Common myeloid progenitor, CD34-positive (primary cell): ENCODE measurements around the gene XRCC1.

Source experiments
- CTCF ChIA-PET: fragments of 350-600 bp; sonication (Branson Sonifier 250); formaldehyde crosslinking; loops from one replicate; lab custom pipeline; 2021; ENCODE audit warnings: antibody characterized with exemption; lab: Charles Lee
- POLR2A ChIA-PET: fragments of 350-600 bp; sonication (Branson Sonifier 250); formaldehyde crosslinking; loops from one replicate; lab custom pipeline; 2021; ENCODE audit warnings: antibody characterized with exemption; lab: Charles Lee
- DNase-seq, 3 donors: peaks; one replicate each; pipeline versions ENCODE4 v3.0.0 to v3.0.0-alpha.2; 2013
- H3K27ac ChIP-seq, 2 experiments: 1 replicate in 1 of 2; 2 replicates in 1 of 2; pipeline ENCODE4 v1.7.0; 2013; ENCODE audit warnings: inconsistent platforms in 2 of 2, low read length in 2 of 2, mild to moderate bottlenecking in 2 of 2, low read depth in 1 of 2, moderate library complexity in 1 of 2; ENCODE audit not compliant: severe bottlenecking in 2 of 2, insufficient read depth in 1 of 2, poor library complexity in 1 of 2
- H3K27me3 ChIP-seq, 5 experiments: replicated peaks in 2 of 5; 1 replicate in 3 of 5; 2 replicates in 2 of 5; pipeline versions ENCODE4 v1.6.1 to v1.7.0; 2013; ENCODE audit warnings: low read length in 4 of 5, mild to moderate bottlenecking in 2 of 5, moderate library complexity in 2 of 5, inconsistent platforms in 1 of 5; ENCODE audit not compliant: insufficient read depth in 5 of 5, control insufficient read depth in 4 of 5
- H3K36me3 ChIP-seq, 4 experiments: 1 replicate in 2 of 4; 2 replicates in 2 of 4; pipeline versions ENCODE4 v1.6.1 to v1.7.0; 2013; ENCODE audit warnings: low read length in 3 of 4, control low read depth in 1 of 4, mild to moderate bottlenecking in 1 of 4; ENCODE audit not compliant: control insufficient read depth in 4 of 4, insufficient read depth in 4 of 4
- H3K4me1 ChIP-seq, 4 experiments: 1 replicate in 3 of 4; 2 replicates in 1 of 4; pipeline versions ENCODE4 v1.6.1 to v1.7.1; 2013; ENCODE audit warnings: low read length in 3 of 4, mild to moderate bottlenecking in 3 of 4, control low read depth in 1 of 4, inconsistent platforms in 1 of 4, moderate library complexity in 1 of 4; ENCODE audit not compliant: control insufficient read depth in 4 of 4, insufficient read depth in 4 of 4; ENCODE audit errors: control extremely low read depth in 1 of 4
- H3K4me3 ChIP-seq, 7 experiments: 1 replicate in 4 of 7; 2 replicates in 3 of 7; pipeline versions ENCODE4 v1.5.1 to v1.7.0; 2013; ENCODE audit warnings: mild to moderate bottlenecking in 7 of 7, low read length in 6 of 7, moderate library complexity in 6 of 7, inconsistent platforms in 2 of 7, low read depth in 2 of 7, control low read depth in 1 of 7; ENCODE audit not compliant: insufficient read depth in 4 of 7, control insufficient read depth in 1 of 7; ENCODE audit errors: extremely low read depth in 1 of 7
- H3K9me3 ChIP-seq, 5 experiments: 1 replicate in 4 of 5; 2 replicates in 1 of 5; pipeline versions ENCODE4 v1.6.1 to v1.7.1; 2013; ENCODE audit warnings: low read length in 4 of 5, mild to moderate bottlenecking in 2 of 5, inconsistent platforms in 1 of 5, low read depth in 1 of 5, moderate library complexity in 1 of 5; ENCODE audit not compliant: control insufficient read depth in 4 of 5, insufficient read depth in 2 of 5; ENCODE audit errors: control extremely low read depth in 1 of 5
- WGBS: methylation state at CpG from one replicate; pipeline ENCODE4 v1.1.5; 2013; ENCODE audit not compliant: insufficient coverage; 5-methylcytosine and 5-hydroxymethylcytosine counted together

XRCC1 gene

GRCh38 chr19:43595605-43595998 is 20.3 kb upstream of the XRCC1 start:
- peak overlapping the region; percentile 74 to 98 (median 92) for H3K4me3 ChIP-seq
- DNase-seq, result no peak
- H3K27ac ChIP-seq, result peak overlapping the region; percentile 72 to 100
- no peaks in the 10 kb centered on the region for H3K9me3 ChIP-seq
- peaks cover 23 to 43% (median 36%) of the 10 kb centered on the region in 4 experiments for H3K4me1 ChIP-seq
- ChIA-PET POLR2A (interaction anchor here (0.7 to 2.2 kb wide), 5 partner anchors 13 to 60 kb away, joined by 3 to 8 read pairs (median 5); partner anchors contain the start of genes PINLYP and XRCC1), CTCF (interaction anchor here (0.8 to 14.7 kb wide), 12 partner anchors 13 to 73 kb away, joined by 3 to 247 read pairs (median 5); partner anchors contain the start of genes PINLYP and XRCC1)
- peaks cover 2 to 45% (median 29%) of the 10 kb centered on the region in 4 experiments for H3K36me3 ChIP-seq
- no peaks in the 10 kb centered on the region for H3K27me3 ChIP-seq
- under 1% methylated on average over 17 of the region's 18 CpGs for WGBS

DNA sequence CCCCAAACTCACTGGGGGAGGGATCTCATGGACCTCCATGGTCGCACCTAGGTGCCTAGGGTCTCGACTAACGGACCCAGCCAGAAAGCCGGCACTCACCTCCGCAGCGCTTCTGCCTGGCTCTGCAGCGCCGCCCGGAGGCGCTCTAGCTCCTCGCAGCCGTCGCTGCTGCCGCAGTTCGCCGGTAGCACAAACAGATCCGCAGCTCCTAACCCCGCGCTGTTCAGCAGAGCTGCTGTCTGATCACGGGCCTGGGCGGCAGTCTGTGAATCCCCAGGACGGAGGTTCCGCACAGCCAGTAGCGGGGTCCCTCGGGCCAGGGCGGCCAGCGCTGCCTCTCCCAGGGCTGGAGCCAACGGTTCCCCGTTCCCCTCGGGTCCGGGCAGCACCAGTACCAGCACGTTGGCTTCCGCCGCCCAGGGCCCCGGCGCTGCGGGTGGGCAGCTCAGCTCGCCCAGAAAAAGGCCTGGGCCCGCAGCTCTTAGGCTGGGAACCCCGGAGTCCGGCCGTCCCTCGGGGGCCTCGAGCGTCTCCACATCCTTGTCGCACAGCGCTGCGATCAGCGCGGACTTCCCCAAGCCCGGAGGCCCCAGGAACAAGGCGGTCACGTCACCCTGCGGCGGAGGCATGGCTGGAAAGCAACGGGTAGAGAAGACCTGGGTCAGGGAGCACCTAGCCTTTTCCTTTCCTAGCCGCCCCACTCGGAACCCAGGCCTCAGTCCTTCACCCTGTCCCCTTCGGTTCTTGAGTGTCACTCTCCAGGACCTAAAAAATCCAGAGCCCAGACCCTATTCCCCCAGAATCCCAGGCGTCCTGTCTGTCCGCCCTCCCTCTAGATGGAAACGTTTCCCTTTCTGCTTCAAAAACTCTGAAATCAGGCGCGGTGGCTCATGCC is 19.6 kb upstream of the XRCC1 start:
- peak overlapping the region; percentile 72 to 100 for H3K27ac ChIP-seq
- H3K4me3 ChIP-seq, result peak overlapping the region; percentile 74 to 98 (median 92)
- peak; percentile 63 to 84 (median 82) for DNase-seq
- H3K27me3 ChIP-seq, result no peaks in the 10 kb centered on the region
- H3K36me3 ChIP-seq, result peaks cover under 1 to 40% (median 27%) of the 10 kb centered on the region in 4 experiments
- H3K4me1 ChIP-seq, result peaks cover 23 to 45% (median 37%) of the 10 kb centered on the region in 4 experiments
- ChIA-PET POLR2A (interaction anchor here (0.6 to 2.2 kb wide), 6 partner anchors 13 to 60 kb away, joined by 3 to 8 read pairs (median 4); no protein-coding TSS in a partner anchor), CTCF (interaction anchor here (0.7 to 14.7 kb wide), 21 partner anchors 10 to 76 kb away, joined by 3 to 247 read pairs (median 4); partner anchors contain the start of genes ETHE1, PINLYP and XRCC1)
- 0% methylated on average over 64 of the region's 64 CpGs for WGBS
- H3K9me3 ChIP-seq, result no peaks in the 10 kb centered on the region

- WGBS, result 96% methylated on average over 6 of the region's 10 CpGs
- POLR2A ChIA-PET, result interaction anchor here (0.6 to 2.2 kb wide), 4 partner anchors 35 to 59 kb away, joined by 3 to 8 read pairs (median 6); no protein-coding TSS in a partner anchor
- H3K27ac ChIP-seq, result no peak overlapping the region
- peak overlapping the region in 5 of 7 experiments; percentile 84 to 98 (median 92) for H3K4me3 ChIP-seq
- no peak for DNase-seq
- no peaks in the 10 kb centered on the region for H3K9me3 ChIP-seq
- CTCF ChIA-PET, result interaction anchor here (0.7 to 14.7 kb wide), 20 partner anchors 9 to 75 kb away, joined by 3 to 247 read pairs (median 4); partner anchors contain the start of genes ETHE1, PINLYP and XRCC1
- H3K27me3 ChIP-seq, result no peaks in the 10 kb centered on the region
- peaks cover 0 to 32% (median 22%) of the 10 kb centered on the region in 4 experiments for H3K36me3 ChIP-seq
- H3K4me1 ChIP-seq, result peaks cover 23 to 50% (median 41%) of the 10 kb centered on the region in 4 experiments
Observed at GRCh38 chr19:43594081-43594697, 18.9 kb upstream of the XRCC1 start.

- H3K27me3 ChIP-seq, result no peaks in the 10 kb centered on the region
- H3K36me3 ChIP-seq, result peaks cover 0 to 25% (median 16%) of the 10 kb centered on the region in 4 experiments
- ChIA-PET POLR2A (no interaction called here), CTCF (interaction anchor here (0.9 to 14.7 kb wide), 6 partner anchors 19 to 73 kb away, joined by 3 to 247 read pairs (median 12); partner anchors contain the start of genes ETHE1, PINLYP and XRCC1)
- peaks cover 16 to 41% (median 32%) of the 10 kb centered on the region in 4 experiments for H3K4me1 ChIP-seq
- no peak for DNase-seq
- 98% methylated on average over 31 of the region's 37 CpGs for WGBS
- no peaks in the 10 kb centered on the region for H3K9me3 ChIP-seq
- no peak overlapping the region for H3K27ac ChIP-seq
- H3K4me3 ChIP-seq, result no peak overlapping the region
Observed at GRCh38 chr19:43592800-43593350, 17.5 kb upstream of the XRCC1 start.

- H3K9me3 ChIP-seq, result no peaks in the 10 kb centered on the region
- H3K4me1 ChIP-seq, result peaks cover 9 to 33% (median 24%) of the 10 kb centered on the region in 4 experiments
- H3K36me3 ChIP-seq, result peaks cover 0 to 25% (median 16%) of the 10 kb centered on the region in 4 experiments
- ChIA-PET POLR2A (interaction anchor here (0.6 kb wide), 1 partner anchor 154 kb away, joined by 3 read pairs; no protein-coding TSS in a partner anchor), CTCF (interaction anchor here (1.6 to 14.7 kb wide), 3 partner anchors 34 to 68 kb away, joined by 3 to 247 read pairs (median 46); no protein-coding TSS in a partner anchor)
- H3K27me3 ChIP-seq, result no peaks in the 10 kb centered on the region
- 97% methylated on average over 62 of the region's 63 CpGs for WGBS
- DNase-seq, result no peak
- H3K4me3 ChIP-seq, result no peak overlapping the region
- no peak overlapping the region for H3K27ac ChIP-seq
Observed at GRCh38 chr19:43591904-43592772, 16.8 kb upstream of the XRCC1 start.
